Effector CD8-positive, alpha-beta T cell (primary cell): ENCODE results near the gene ACP2.
"Not testable (repeated sequence)": the region's sequence is repeated elsewhere in the genome, so short reads cannot be mapped to it uniquely, and the experiment has no call there.

Experiments used
- DNase-seq: peaks from one replicate; lab custom pipeline; 2025; lab: John Stamatoyannopoulos, UW

The ACP2 gene

DNA sequence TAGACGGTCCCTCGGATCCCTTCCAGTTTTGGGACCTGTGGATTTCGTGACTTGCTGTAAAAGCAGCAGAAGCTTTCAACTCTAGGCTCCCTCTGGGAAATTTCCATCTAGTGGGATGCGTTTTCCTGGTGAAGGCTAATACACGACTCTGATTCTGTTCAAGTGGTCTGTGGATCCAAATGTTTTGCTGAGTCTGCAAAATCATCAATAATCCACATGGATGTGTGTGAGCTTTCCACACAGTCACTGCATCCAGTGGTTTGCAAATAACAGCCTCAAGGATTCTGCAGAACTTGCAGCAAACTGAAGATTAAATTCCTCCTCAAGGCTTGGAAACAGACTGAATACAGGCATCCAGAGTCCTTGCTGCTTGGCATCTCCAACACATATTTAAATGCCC, 46.0 kb downstream of the ACP2 start:
- DNase-seq: no peak

DNA sequence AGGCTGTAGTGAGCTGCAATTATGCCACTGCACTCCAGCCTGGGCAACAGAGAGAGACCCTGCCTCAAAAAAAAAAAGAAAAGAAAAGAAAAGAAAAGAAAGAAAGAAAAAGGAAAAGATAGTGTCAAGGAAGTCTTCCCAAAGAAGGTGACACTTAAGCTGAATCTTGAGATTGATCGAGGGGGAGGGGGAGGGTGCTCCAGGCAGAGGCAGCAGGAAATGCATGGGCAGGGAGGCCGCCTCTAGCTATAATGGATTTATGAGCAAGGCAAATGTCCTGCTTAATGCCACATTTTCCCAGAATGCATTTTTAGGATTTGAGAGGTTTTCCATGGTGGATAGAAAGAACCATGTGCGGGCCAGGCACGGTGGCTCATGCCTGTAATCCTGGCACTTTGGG, 47.6 kb downstream of the ACP2 start:
- no peak for DNase-seq

DNA sequence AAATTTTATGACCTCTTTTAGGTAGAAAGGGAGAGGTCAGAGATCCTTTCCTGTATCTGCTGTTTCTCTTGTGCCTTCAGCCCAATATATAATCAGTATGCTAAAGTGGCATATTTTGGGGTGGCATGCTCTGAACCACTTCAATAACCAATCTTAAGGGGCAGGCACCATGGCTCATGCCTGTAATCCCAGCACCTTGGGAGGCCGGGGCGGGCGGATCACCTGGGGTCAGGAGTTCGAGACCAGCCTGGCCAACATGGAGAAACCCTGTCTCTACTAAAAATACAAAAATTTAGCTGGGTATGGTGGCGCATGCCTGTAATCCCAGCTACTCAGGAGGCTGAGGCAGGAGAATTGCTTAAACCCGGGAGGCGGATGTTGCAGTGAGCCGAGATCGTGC, 50.5 kb downstream of the ACP2 start:
- DNase-seq: not testable (repeated sequence)

DNA sequence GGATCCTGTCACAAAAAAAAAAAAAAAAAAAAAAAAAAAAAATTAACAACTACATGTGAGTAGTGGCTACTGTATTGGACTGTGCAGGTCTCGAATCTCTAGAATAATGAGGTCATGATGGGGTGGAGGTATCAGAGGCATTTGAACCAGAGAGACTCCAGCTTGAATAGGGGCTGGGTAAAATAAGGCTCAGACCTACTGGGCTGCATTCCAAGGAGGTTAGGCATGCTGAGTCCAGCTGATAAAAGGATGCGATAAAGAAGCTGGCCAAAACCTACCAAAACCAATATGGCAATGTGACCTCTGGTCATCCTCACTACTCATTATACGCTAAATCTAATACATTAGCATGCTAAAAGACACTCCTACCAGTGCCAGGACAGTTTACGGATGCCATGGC, 56.5 kb downstream of the ACP2 start:
- no peak for DNase-seq

DNA sequence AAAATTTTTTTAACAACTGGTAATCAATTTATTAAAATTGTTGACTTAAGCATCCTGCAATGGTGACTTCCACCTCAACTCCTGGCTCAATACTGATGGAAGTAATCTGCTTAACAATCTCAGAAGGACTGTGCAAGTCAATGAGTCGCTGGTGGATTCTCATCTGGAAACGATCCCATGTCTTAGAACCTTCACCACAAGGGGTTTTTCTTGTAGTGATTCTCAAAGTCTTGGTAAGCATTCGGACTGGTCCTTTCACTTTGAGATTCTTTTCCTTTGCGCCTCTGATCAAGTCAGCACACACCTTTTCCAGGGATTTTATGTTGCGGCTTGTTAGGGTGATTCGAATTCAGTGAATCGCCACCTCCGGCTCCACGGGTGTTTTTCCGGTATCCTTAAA, 57.5 kb downstream of the ACP2 start:
- not testable (repeated sequence) for DNase-seq
